ENCODE results near the gene DTX2. TPM values are rescaled to one million over a fixed set of nuclear protein-coding genes. Genes with fewer than 3 reads are reported as not detected.
"Not testable (repeated sequence)": the region's sequence is repeated elsewhere in the genome, so short reads cannot be mapped to it uniquely, and the experiment has no call there.

DTX2 gene
- total RNA-seq (2021; fragmentation: NEBNext Ultra II Directional; extraction: Animal tissue kit (Norgen Biotek cat#: 25700)) = 10 to 100 TPM; 11.1 to 15.6 (median 12.9) TPM
- long read RNA-seq, transcript DTX2-206 (11 exons, 2,623 nt) = major isoform, 8 of 16 reads
- long read RNA-seq, partial matches to known transcripts = 1 of 16 reads
- long read RNA-seq, other reads (novel, unspliced or antisense) = 6 of 16 reads

GRCh38 chr7:76461464-76462101, at the start of gene DTX2:
Gene DTX2 (plus strand): TSS chr7:76461709. CDS start chr7:76480510, 18,801 bp downstream.
- not testable (repeated sequence) for H3K27ac Mint-ChIP-seq; DNase-seq; H3K4me1 Mint-ChIP-seq (ENCODE audit: low read depth); H3K9me3 Mint-ChIP-seq; H3K36me3 Mint-ChIP-seq (ENCODE audit: low read depth); H3K27me3 Mint-ChIP-seq (ENCODE audit: insufficient read depth); H3K4me3 Mint-ChIP-seq
- 0 out of 2 replicates have a peak, but pooled peaks have one; percentile 14 for TF ChIP-seq CTCF (IDR thresholded peaks at IDR 0.05)

- Mint-ChIP-seq H3K4me1 (ENCODE audit: low read depth) (no peaks in the 10 kb centered on the region), H3K27me3 (ENCODE audit: insufficient read depth) (peaks cover 13% of the 10 kb centered on the region), H3K27ac (no peak overlapping the region), H3K36me3 (ENCODE audit: low read depth) (no peaks in the 10 kb centered on the region), H3K4me3 (no peak overlapping the region), H3K9me3 (no peaks in the 10 kb centered on the region)
- no peak for DNase-seq
- TF ChIP-seq CTCF (IDR thresholded peaks at IDR 0.05) = no peak
Observed at GRCh38 chr7:76412249-76412648, 49.3 kb upstream of the DTX2 start.

- not testable (repeated sequence) for H3K27ac Mint-ChIP-seq; DNase-seq; H3K4me3 Mint-ChIP-seq; H3K36me3 Mint-ChIP-seq (ENCODE audit: low read depth); H3K27me3 Mint-ChIP-seq (ENCODE audit: insufficient read depth); H3K9me3 Mint-ChIP-seq
- H3K4me1 Mint-ChIP-seq (ENCODE audit: low read depth) = peaks cover 28% of the 10 kb centered on the region
Observed at GRCh38 chr7:76417654-76418310, 43.7 kb upstream of the DTX2 start.

DNA sequence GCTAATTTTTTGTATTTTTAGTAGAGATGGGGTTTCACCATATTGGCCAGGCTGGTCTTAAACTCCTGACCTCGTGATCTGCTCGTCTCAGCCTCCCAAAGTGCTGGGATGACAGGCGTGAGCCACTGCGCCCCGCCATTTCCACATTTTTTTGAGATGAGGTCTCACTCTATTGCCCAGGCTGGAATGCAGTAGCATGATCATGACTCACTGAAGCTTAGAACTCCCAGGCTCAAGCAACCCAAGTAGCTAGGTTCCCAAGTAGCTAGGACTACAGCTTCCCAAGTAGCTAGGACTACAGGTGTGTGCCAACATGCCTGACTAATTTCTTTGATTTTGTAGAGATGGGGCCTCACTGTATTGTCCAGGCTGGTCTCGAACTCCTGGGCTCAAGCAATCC, 40.4 kb upstream of the DTX2 start:
- H3K27ac Mint-ChIP-seq = peak overlapping the region; percentile 92
- H3K9me3 Mint-ChIP-seq; H3K36me3 Mint-ChIP-seq (ENCODE audit: low read depth); H3K27me3 Mint-ChIP-seq (ENCODE audit: insufficient read depth): not testable (repeated sequence)
- H3K4me1 Mint-ChIP-seq (ENCODE audit: low read depth) = peaks cover 43% of the 10 kb centered on the region
- H3K4me3 Mint-ChIP-seq = peak overlapping the region; percentile 49; the same call in 1 of the 2 replicates
- peak; percentile 96 for DNase-seq

DNA sequence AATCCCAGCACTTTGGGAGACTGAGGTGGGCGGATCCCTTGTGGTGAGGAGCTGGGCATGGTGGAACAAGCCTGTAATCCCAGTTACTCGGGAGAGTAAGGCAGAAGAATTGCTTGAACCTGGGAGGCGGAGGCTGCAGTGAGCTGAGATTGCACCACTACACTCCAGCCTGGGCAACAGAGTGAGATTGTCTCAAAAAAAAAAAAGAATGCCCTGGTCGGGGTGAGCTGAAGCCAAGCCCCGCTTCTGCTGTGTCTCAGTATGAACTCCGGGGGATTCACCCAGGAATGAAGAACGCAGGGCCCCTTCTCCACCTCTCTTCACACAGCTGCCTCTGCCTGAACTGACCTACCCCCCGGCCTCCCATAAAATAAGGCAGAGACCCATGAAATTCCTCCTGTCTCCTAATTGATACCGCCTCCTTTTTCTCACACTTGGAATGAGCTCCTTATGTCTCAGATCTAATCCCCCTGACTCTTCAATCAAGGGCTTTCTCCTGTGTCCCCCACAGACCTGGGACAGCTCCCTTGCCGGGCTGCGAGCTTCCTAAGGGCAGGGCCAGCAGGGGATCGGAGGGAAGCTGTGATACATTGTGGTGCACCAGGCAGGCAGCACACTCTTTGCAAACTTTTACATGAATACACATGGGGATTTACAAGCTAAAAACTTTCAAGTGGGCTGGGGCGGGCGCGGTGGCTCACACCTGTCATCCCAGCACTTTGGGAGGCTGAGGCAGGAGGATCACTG, 37.7 kb upstream of the DTX2 start:
- Mint-ChIP-seq H3K4me3 (no peak overlapping the region; the same call in 1 of the 2 replicates), H3K36me3 (ENCODE audit: low read depth) (peaks cover 5% of the 10 kb centered on the region; the same call in 1 of the 2 replicates), H3K9me3 (peaks cover 5% of the 10 kb centered on the region; the same call in 1 of the 2 replicates), H3K4me1 (ENCODE audit: low read depth) (peaks cover 46% of the 10 kb centered on the region), H3K27ac (peak overlapping the region; percentile 48), H3K27me3 (ENCODE audit: insufficient read depth) (peaks cover under 1% of the 10 kb centered on the region)
- DNase-seq = no peak
- TF ChIP-seq CTCF (IDR thresholded peaks at IDR 0.05) = no peak

GRCh38 chr7:76424413-76425111, 36.9 kb upstream of the DTX2 start, which contains the start of gene ZP3:
Gene ZP3 (plus strand): TSS chr7:76424950. CDS start chr7:76424965, 15 bp downstream.
- H3K27me3 Mint-ChIP-seq (ENCODE audit: insufficient read depth) = peaks cover 2% of the 10 kb centered on the region
- H3K27ac Mint-ChIP-seq = peak within 1 kb of the TSS; percentile 48
- H3K4me1 Mint-ChIP-seq (ENCODE audit: low read depth) = peaks cover 43% of the 10 kb centered on the region
- DNase-seq = no peak
- TF ChIP-seq CTCF (IDR thresholded peaks at IDR 0.05) = no peak
- H3K36me3 Mint-ChIP-seq (ENCODE audit: low read depth) = peaks cover 5% of the 10 kb centered on the region; the same call in 1 of the 2 replicates
- H3K4me3 Mint-ChIP-seq = no peak within 1 kb of the TSS; the same call in 1 of the 2 replicates
- peaks cover 5% of the 10 kb centered on the region; the same call in 1 of the 2 replicates for H3K9me3 Mint-ChIP-seq

All from HFFc6 (cell line).